Parathyroid adenoma (tissue), 2 donors: Measurements from ENCODE around the gene TRIM71.

Experiments used
- H2AFZ ChIP-seq: fragments of 300-600 bp; sonication (generic); one replicate; pipeline ENCODE4 v1.7.0; 2017; ENCODE audit warnings: antibody characterized with exemption, mild to moderate bottlenecking
- H3K27ac ChIP-seq: fragments of 300-600 bp; sonication (generic); one replicate; pipeline ENCODE4 v1.7.0; 2017
- H3K27me3 ChIP-seq: fragments of 300-600 bp; sonication (generic); one replicate; pipeline ENCODE4 v1.7.0; 2017; ENCODE audit warnings: low read length; ENCODE audit not compliant: control insufficient read depth, insufficient read depth
- H3K36me3 ChIP-seq: fragments of 300-600 bp; sonication (generic); one replicate; pipeline ENCODE4 v1.7.0; 2017; ENCODE audit warnings: low read length; ENCODE audit not compliant: control insufficient read depth, insufficient read depth
- H3K4me1 ChIP-seq: fragments of 300-600 bp; sonication (generic); one replicate; pipeline ENCODE4 v1.7.0; 2017; ENCODE audit warnings: control low read depth
- H3K4me2 ChIP-seq: fragments of 300-600 bp; sonication (generic); one replicate; pipeline ENCODE4 v1.7.0; 2017; ENCODE audit warnings: low read length
- H3K4me3 ChIP-seq: fragments of 300-600 bp; sonication (generic); one replicate; pipeline ENCODE4 v1.7.0; 2017; ENCODE audit warnings: low read depth, low read length
- H3K79me2 ChIP-seq: fragments of 300-600 bp; sonication (generic); one replicate; pipeline ENCODE4 v1.7.0; 2017; ENCODE audit warnings: control low read depth
- H3K9ac ChIP-seq: fragments of 300-600 bp; sonication (generic); one replicate; pipeline ENCODE4 v1.7.0; 2017; ENCODE audit warnings: mild to moderate bottlenecking
- H3K9me3 ChIP-seq: fragments of 300-600 bp; sonication (generic); one replicate; pipeline ENCODE4 v1.7.0; 2017; ENCODE audit warnings: low read length; ENCODE audit not compliant: control insufficient read depth
- CTCF ChIP-seq: fragments of 300-600 bp; sonication (generic); IDR thresholded peaks from one replicate; pipeline ENCODE4 v1.7.0; 2017; ENCODE audit warnings: antibody characterized with exemption, mild to moderate bottlenecking
- donor health status: primary hyperparathyroidism.

Gene TRIM71

GRCh38 chr3:32837789-32838188 is 20.0 kb downstream of the TRIM71 start:
- Histone ChIP-seq H3K79me2 (no peaks in the 10 kb centered on the region), H3K9me3 (no peaks in the 10 kb centered on the region), H3K4me3 (no peak overlapping the region), H3K27ac (no peak overlapping the region), H3K4me2 (no peak overlapping the region), H3K27me3 (no peaks in the 10 kb centered on the region), H3K4me1 (peaks cover 3% of the 10 kb centered on the region), H3K36me3 (no peaks in the 10 kb centered on the region), H3K9ac (no peak overlapping the region), H2AFZ (no peak overlapping the region)
- TF ChIP-seq CTCF: no peak

- Histone ChIP-seq H3K4me3 (no peak overlapping the region), H3K9ac (no peak overlapping the region), H2AFZ (no peak overlapping the region), H3K27ac (no peak overlapping the region), H3K79me2 (no peaks in the 10 kb centered on the region), H3K4me1 (peaks cover 3% of the 10 kb centered on the region), H3K4me2 (no peak overlapping the region), H3K27me3 (no peaks in the 10 kb centered on the region), H3K9me3 (no peaks in the 10 kb centered on the region), H3K36me3 (no peaks in the 10 kb centered on the region)
- no peak for TF ChIP-seq CTCF
Measured at GRCh38 chr3:32839714-32840085, 21.9 kb downstream of the TRIM71 start.

- Histone ChIP-seq H3K4me1 (peaks cover 3% of the 10 kb centered on the region), H2AFZ (no peak overlapping the region), H3K9ac (no peak overlapping the region), H3K4me3 (no peak overlapping the region), H3K79me2 (no peaks in the 10 kb centered on the region), H3K36me3 (no peaks in the 10 kb centered on the region), H3K27ac (no peak overlapping the region), H3K27me3 (no peaks in the 10 kb centered on the region), H3K9me3 (no peaks in the 10 kb centered on the region), H3K4me2 (no peak overlapping the region)
- TF ChIP-seq CTCF: no peak
Measured at GRCh38 chr3:32840086-32840841, 22.5 kb downstream of the TRIM71 start.

GRCh38 chr3:32841341-32841740 is 23.5 kb downstream of the TRIM71 start:
- Histone ChIP-seq H3K4me2 (no peak overlapping the region), H3K27ac (no peak overlapping the region), H3K27me3 (no peaks in the 10 kb centered on the region), H3K36me3 (no peaks in the 10 kb centered on the region), H3K9me3 (no peaks in the 10 kb centered on the region), H3K4me1 (peaks cover 3% of the 10 kb centered on the region), H2AFZ (no peak overlapping the region), H3K79me2 (no peaks in the 10 kb centered on the region), H3K9ac (no peak overlapping the region), H3K4me3 (no peak overlapping the region)
- TF ChIP-seq CTCF: no peak

GRCh38 chr3:32841867-32842470 is 24.2 kb downstream of the TRIM71 start:
- Histone ChIP-seq H3K9ac (no peak overlapping the region), H3K4me2 (no peak overlapping the region), H2AFZ (peak overlapping the region; percentile 34), H3K4me3 (no peak overlapping the region), H3K4me1 (peaks cover 3% of the 10 kb centered on the region), H3K27me3 (no peaks in the 10 kb centered on the region), H3K79me2 (no peaks in the 10 kb centered on the region), H3K9me3 (no peaks in the 10 kb centered on the region), H3K27ac (no peak overlapping the region), H3K36me3 (no peaks in the 10 kb centered on the region)
- no peak for TF ChIP-seq CTCF
